HCT116 (cell line): ENCODE measurements around the gene NF2.

Source experiments
- CTCF ChIP-seq, 3 experiments: fragments of 200-600 bp in 1 of 3; sonication (generic) in 1 of 3; IDR thresholded peaks in 2 of 3; conservative IDR thresholded peaks in 1 of 3; 2 replicates each; pipeline ENCODE4 v1.5.1; 2012 to 2017; ENCODE audit warnings: low read depth in 2 of 3, low read length in 2 of 3, antibody characterized with exemption in 1 of 3, borderline replicate concordance in 1 of 3, control low read depth in 1 of 3, mild to moderate bottlenecking in 1 of 3, mixed read lengths in 1 of 3, mixed run types in 1 of 3, moderate library complexity in 1 of 3; ENCODE audit not compliant: insufficient read depth in 1 of 3
- EZH2 ChIP-seq: fragments of 200-600 bp; sonication (generic); IDR thresholded peaks from 2 replicates; pipeline ENCODE4 v1.6.1; 2017; ENCODE audit warnings: antibody characterized with exemption, mixed run types
- POLR2A ChIP-seq: IDR thresholded peaks from 2 replicates; pipeline ENCODE4 v1.7.0; 2011; ENCODE audit warnings: borderline replicate concordance; ENCODE audit not compliant: insufficient read depth, insufficient read length; ENCODE audit errors: extremely low read depth
- POLR2AphosphoS5 ChIP-seq: IDR thresholded peaks from 2 replicates; pipeline ENCODE4 v1.6.1; 2011; ENCODE audit warnings: mild to moderate bottlenecking, low read depth, low read length, moderate library complexity
- RAD21 ChIP-seq: IDR thresholded peaks from 2 replicates; pipeline ENCODE4 v1.6.1; 2012; ENCODE audit warnings: low read depth, mild to moderate bottlenecking
- SIN3A ChIP-seq: IDR thresholded peaks from 2 replicates; pipeline ENCODE4 v1.6.1; 2012; ENCODE audit warnings: low read depth
- SP1 ChIP-seq: IDR thresholded peaks from 2 replicates; pipeline ENCODE4 v1.6.1; 2012; ENCODE audit warnings: low read depth
- ZFX ChIP-seq: fragments of 450-650 bp; IDR thresholded peaks from 2 replicates; pipeline ENCODE4 v1.6.1; 2017
- TF ChIP-seq, protein P1 (sequence below): IDR thresholded peaks from 2 replicates; pipeline ENCODE4 v1.6.1; 2012; ENCODE audit warnings: low read depth

DNA sequence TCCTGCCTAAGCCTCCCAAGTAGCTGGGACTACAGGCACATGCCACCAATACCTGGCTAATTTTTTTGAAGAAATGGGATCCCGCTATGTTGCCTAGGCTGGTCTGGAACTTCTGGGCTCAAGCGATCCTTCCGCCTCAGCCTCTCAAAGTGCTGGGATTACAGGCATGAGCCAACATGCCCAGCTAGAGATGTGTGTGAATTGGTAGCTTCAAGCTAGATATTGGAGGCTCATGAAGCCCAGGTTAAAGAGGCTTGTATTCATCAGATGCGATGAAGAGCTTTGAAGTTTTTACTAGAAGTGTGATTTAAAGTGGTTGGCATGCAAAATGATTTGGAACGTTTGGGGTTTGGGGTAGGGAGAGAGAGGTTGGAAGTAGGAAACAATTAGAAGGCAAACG lies 19.6 kb downstream of the NF2 start:
- TF ChIP-seq CTCF (IDR thresholded peaks at IDR 0.05 in 2 of 3, conservative IDR thresholded peaks at IDR 0.05 in 1 of 3; ENCODE audit: borderline replicate concordance in 1 of 3, insufficient read depth in 1 of 3, low read depth in 2 of 3, low read length in 2 of 3) (no peak), ZFX (no peak), RAD21 (no peak), POLR2AphosphoS5 (no peak), EZH2 (no peak), SIN3A (no peak), POLR2A (no peak), SP1 (no peak)
- TF ChIP-seq, protein P1, sequence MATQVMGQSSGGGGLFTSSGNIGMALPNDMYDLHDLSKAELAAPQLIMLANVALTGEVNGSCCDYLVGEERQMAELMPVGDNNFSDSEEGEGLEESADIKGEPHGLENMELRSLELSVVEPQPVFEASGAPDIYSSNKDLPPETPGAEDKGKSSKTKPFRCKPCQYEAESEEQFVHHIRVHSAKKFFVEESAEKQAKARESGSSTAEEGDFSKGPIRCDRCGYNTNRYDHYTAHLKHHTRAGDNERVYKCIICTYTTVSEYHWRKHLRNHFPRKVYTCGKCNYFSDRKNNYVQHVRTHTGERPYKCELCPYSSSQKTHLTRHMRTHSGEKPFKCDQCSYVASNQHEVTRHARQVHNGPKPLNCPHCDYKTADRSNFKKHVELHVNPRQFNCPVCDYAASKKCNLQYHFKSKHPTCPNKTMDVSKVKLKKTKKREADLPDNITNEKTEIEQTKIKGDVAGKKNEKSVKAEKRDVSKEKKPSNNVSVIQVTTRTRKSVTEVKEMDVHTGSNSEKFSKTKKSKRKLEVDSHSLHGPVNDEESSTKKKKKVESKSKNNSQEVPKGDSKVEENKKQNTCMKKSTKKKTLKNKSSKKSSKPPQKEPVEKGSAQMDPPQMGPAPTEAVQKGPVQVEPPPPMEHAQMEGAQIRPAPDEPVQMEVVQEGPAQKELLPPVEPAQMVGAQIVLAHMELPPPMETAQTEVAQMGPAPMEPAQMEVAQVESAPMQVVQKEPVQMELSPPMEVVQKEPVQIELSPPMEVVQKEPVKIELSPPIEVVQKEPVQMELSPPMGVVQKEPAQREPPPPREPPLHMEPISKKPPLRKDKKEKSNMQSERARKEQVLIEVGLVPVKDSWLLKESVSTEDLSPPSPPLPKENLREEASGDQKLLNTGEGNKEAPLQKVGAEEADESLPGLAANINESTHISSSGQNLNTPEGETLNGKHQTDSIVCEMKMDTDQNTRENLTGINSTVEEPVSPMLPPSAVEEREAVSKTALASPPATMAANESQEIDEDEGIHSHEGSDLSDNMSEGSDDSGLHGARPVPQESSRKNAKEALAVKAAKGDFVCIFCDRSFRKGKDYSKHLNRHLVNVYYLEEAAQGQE, result no peak
